Non-pigmented ciliary epithelial cell (primary cell): ENCODE data around the gene ALG2.
"Not testable (repeated sequence)": the region's sequence is repeated elsewhere in the genome, so short reads cannot be mapped to it uniquely, and the experiment has no call there.

Source experiments
- DNase-seq: peaks from one replicate; pipeline ENCODE4 v3.0.0-alpha.2; 2010; ENCODE audit warnings: low read depth

Gene ALG2

DNA sequence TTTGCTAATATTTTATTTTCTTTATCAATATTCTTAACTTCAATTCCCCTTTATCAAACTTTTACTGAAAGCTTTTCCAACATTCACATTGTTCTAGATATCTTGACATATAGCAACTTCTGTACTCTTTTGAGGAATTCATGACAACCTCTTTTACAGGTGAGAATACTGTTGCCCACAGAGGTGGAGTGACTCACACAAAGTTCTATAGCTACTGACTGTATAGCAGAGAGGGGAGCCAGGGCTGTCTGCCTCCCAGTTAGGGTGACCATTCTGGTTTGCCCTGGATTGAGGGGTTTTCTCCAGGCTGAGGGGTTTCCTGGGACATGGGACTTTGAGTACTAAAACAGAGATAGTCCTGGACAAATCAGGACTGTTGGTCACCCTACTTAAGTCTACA lies 16.6 kb upstream of the ALG2 start:
- DNase-seq: no peak

DNA sequence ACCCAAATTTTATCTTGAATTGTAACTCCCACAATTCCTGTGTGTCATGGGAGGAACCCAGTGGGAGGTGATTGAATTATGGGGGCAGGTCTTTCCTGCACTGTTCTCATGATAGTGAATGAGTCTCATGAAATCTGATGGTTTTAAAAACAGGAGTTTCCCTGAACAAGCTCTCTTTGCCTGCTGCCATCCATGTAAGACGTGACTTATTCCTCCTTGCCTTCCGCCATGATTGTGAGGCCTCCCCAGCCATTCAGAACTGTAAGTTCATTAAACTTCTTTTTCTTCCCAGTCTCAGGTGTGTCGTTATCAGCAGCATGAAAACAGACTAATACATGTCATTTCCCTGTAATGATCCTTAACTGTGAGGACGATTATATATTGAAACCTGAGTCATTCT lies 16.1 kb upstream of the ALG2 start:
- DNase-seq: not testable (repeated sequence)

DNA sequence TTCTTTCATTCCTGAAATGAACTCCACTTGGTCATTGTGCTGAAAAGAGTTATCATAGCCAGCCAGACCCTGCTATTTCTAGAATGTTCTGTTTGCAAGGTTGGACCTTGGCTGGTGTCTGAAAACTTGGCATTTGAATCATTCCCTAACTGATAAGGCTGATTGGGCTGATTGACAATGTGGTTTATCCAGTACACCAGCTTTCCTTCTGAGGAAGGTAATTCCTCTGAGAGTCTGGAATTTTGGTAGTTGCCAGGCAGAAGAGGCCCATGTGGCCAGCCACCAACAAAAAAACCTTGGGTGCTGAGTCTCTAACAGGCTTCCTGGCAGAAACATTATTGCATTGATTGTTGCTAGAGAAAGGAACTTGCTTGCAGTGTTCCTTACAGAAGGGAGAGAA lies 15.6 kb upstream of the ALG2 start:
- DNase-seq: no peak

DNA sequence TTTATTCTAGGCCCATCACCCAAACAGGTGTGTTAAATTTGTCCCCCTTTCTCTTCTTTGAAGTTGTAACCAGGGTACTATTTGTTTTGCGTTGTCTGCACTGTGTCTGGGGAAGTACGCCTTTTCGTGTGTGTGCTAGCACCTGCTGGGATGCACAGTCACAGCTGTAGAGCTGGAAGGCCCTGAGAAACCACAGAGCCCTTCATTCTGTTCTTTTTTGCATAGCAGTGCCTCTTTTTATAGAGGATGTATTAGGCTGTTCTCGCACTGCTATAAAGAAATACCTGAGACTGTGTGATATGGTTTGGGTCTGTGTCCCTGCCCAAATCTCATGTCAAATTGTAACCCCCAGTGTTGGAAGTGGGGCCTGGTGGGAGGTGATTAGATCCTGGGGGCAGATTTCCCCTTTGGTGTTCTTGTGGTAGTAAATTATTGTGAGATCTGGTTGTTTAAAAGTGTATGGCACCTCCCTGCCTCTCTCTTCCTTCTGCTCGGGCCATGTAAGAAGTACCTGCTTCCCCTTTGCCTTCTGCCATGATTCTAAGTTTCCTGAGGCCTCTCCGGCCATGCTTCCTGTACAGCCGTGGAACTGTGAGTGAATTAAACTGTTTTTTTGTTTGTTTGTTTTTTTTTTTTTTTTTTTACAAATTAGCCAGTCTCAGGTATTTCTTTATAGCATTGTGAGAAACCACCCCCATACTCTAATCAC lies 14.3 kb upstream of the ALG2 start:
- no peak for DNase-seq

DNA sequence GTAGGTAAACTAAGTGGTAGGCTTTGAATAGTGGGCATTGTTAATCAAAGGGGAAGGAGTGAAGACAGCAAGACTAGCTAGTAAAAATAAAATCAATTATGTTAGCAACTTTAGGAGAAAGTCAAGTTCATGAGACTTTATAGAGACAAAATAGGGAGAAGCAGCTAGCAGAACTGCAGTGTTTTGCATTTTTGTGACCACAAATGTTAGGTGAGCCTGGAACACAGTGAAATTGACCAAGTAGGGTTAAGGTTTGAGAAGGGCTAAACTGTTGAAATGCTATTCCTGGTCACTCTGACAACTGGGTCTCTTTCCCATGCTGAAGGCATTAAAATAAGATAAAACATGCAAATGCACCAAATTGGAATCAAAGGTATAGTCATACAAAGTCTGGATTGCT lies 13.3 kb upstream of the ALG2 start:
- no peak for DNase-seq

DNA sequence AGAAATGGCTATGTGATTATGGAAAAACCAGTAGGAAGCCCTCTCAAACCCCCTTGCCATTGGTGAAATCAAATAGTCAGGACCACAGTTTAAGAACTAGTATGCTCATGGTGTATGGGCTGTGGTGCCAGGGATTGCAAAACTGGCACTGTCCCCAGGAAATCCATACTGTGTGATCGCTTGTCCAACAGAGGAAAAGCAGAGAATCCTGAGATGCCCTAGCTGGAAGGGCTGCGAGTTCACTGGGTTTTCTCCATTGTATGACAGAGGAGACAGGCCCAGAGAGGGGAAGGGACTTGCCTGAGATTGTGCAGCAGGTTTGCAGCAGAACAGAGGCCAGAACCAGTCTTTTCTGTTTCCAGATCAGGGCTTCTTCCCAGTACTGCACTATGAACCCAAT lies 12.9 kb upstream of the ALG2 start:
- DNase-seq: no peak

DNA sequence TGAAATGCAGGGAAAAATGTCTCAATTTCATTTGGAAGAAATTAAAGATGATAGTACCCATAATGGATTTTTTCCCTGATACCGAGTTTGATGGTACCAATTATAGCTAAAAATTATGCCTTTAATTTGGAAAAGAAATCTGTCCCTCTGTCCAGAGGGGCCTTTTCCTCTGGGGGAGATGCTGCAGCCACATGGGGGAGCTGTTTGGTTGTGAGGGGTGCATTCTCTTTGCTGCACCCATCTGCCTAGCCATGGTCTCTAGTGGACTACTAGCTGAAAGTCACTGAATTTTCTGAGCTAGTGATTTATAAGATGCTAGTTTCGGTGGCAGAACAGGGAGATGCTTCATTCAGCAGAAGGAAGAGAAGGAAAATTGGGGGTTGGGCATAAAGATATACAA lies 10.0 kb upstream of the ALG2 start:
- DNase-seq: no peak

DNA sequence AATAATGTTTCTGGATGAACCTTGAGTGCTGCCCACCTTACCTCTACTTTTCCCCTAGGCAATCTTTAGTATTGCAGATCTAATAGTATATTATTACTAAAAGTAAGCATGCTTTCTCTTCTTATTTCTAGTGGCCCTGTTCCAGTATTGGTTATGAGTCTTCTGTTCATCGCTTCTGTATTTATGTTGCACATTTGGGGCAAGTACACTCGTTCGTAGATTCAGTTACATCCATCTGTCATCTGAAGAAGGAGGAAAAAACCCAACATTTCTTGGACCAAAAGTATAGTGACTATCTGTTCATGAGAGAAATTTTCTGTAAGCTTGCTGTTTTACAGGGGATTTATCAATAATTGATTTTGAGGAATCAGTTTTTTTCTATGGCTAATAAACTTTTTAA lies 8.5 kb upstream of the ALG2 start:
- no peak for DNase-seq

DNA sequence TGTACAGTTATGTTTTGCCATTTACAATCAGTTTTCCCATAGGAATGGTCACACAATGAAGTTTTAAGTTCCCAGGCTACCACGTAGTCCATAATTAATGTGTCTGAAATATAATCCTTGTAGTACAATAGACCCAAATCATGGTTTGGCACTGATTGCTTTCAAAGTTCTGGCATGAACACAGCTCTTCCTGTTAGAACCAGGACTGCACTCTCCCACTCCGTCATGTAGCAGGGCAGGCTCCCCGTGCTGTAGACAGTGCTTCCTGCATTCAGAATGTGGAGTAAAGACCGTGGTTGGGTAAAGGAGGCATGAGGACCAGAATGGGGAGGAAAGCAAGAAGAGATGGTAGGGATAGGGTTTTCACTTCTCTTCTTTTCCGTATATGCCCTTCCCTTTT lies 4.3 kb upstream of the ALG2 start:
- no peak for DNase-seq

DNA sequence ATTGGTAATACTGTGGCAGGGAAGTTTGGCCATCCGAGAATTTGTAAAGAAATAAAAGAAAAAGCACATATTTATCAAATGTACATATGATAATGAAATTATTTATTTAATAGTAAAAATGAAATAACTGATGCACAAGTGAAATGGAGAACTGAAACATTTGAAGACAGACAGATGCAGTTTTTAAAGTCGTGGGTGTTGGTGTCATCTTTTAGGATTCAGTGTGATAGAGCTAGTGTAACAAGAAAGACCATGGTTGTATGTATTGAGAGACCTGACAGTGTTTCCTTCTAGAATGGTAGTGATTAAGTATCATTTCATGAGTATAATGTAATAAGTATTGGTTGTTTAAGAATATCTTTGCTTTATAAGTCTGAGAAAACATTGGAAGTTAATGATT lies 2.7 kb upstream of the ALG2 start:
- no peak for DNase-seq

DNA sequence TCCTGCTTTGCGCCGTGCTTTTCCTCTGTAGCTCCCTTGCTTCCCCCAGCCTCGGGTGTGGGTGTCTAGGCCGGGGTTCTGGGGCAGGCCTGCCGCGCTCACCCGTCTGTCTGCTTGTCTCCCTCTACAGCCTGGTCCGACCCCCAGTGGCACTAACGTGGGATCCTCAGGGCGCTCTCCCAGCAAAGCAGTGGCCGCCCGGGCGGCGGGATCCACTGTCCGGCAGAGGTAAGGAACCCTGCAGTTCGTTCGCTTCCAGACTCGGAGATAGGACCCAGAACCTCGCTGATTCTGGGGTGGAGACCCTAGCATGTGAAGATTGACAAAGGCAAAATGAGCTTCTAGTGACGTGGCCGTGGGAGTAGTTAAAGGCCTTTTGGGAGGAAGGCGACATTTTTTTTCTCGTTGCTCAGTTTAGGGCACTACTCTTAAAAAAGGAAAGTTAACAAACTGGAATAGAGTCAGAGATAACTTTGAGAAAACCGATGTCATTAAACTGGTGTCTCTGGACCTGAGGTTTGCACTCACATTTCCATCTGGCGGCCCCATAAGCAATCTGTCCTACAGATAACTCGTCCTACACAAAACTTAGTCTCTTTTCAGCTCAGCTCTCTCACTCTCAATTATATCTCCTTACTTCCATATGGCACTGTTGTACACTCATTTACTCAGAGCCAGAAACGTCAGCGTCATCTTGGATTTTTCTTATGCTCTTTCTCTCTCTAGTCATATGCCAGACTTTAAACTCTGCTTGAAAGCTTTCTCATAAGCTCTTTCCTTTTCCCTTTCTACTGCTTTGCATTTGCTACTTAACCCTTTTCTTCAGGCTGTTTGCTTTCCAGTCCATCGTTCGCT lies 901 bp upstream of the ALG2 start:
- no peak for DNase-seq

DNA sequence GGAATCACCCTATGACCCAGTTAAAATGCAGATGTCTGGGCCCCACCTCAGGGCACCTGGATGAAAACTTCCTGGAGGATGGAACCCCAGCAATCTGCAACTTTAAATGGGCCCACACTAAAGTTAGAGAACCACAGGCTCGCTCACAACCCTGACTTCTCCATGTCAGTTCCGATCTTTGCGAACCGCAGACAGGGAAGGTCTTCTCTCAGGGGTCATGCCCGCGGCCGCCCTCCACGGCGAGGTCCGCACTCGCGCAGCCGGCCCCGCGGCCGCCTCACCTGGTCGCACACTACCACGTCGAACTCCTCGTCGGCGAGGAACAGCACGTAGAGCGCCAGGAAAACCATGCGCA lies 499 bp downstream of the ALG2 start:
- no peak for DNase-seq

DNA sequence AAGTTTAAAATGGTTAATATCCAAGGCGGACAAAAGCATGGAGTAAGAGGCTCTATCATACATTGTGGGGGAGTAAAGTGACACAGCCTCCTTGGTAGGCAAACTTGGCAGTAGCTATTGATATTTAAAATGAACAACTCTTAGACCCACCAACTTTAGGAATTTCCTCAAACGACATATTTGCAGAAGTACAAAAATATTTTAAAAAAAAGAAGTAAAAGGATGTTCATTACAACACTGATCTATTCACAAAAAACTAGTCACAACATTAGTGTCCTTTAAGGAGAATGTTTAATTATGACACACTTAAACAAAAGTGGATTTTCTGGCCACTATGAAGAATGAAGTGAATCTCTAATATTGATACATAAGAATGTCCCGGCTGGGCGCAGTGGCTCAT lies 1.7 kb downstream of the ALG2 start:
- DNase-seq: no peak

DNA sequence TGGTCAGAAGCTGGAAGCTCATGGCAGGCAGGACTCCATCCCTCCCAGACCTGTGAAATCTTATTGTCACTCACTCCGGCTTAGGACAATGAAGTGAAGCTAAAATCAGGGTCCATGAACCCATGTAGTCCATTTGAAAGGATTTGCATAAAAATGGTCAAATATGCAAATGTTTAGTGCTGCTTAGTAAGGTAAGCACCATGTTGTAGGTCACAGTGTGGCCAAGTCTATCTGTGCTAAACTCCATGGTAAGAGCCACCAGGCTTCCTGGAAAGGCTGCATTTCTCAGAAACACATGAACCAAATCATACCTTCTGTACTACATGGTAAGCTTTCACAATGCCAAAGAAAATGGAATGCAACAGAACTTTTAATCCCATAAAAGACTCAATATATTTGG lies 5.7 kb downstream of the ALG2 start:
- DNase-seq: no peak

DNA sequence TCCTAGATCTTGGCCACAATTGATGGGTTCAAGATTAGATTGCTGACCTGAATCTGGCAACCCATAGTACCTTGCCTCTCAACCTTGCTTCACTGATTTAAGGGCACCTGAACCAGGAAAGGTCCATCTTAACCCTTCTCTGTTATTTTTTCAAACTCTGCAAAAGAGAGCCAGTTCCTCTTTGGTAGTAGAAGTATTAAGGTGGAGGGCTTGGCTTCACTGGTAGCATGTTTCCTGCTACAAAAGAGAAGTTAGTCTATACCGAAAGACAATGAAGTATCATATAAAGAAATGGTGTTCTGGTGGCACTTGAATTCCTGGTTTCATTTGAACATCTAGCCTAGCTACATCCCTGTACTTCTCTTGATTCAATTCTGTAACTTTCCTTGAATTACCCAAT lies 8.5 kb downstream of the ALG2 start:
- DNase-seq: no peak

DNA sequence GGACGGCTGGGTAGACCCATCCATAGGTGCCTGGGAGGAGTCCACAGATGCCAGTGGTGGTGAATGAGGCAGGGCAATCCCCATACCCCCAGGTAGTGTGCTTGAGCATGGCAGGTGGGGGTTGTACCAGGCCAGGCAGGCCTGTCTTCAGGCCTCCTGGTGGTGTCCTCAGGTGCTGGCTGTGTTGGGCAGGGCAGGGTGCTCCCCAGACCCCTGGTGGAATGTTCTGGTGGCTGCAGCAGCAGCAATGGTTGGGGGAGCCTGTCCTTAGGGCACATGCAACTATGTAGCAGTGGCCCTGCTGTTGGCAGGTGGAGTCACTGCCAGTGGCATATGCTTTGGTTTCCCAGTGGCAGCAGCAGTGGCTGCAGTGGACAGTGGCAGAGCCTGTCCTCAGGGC lies 10.0 kb downstream of the ALG2 start:
- DNase-seq: no peak

DNA sequence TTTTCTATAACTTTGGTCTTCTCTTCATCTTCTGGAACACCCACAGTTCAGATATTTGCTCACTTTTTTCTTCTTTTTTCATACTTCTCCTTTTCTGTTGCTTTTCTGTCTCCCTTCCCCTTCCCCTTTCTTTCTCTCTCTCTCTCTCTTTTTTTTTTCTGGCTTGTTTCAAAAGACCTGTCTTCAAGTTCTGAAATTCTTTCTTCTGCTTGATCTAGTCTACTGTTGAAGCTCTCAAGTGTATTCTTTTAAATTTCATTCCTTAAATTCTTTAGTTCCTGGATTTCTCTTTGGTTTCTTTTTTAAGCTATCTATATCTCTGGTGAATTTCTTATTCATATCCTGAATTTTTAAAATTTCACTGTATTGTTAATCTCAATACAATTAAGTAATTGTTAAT lies 11.2 kb downstream of the ALG2 start:
- DNase-seq: no peak

DNA sequence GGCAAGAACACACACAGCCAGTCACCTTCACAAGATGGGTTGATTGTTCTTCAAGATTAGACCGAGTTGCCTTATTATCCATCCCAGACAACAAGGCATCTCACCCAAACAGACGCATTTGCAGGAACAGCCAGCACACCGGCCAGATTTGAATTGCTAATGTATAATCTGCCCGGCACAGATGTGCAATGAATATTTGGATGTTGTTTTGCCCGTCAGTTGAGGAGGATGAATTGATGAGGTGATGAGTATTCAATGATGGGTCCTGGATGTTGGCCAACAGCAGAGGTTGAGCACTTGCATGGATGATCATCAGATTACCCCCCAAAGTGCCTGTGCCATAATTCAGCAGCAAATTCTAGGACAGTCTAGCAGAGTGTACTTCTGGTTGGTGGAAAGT lies 20.1 kb downstream of the ALG2 start:
- DNase-seq: no peak

DNA sequence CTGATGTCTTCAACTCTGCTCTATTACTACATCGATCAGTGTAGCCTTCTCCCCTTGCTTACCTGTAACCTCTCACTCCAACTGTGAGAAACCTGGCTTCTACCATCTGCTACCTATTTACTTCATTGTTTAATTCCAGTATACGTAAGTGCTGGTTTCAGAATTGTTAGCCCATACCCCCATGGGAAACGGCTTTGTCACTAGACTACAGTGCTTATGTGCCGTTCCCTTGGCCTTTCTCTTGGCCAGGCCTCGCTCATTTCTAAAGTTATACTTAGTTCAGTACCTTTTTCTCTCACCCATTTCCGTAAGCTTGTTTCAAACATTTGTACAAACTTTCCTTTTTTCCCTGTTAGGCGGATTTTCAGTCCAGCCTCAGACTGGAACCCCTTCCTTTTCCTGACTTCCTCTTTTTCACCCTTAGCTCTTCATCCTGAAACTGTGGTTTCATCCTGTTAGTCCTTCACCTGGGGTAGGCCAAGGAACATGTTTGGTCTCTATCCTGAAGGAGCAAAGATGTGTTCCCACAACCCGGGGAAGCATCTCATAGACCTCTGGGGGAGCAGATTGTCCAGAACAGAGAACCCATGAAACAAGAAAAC lies 21.7 kb downstream of the ALG2 start:
- DNase-seq: no peak

DNA sequence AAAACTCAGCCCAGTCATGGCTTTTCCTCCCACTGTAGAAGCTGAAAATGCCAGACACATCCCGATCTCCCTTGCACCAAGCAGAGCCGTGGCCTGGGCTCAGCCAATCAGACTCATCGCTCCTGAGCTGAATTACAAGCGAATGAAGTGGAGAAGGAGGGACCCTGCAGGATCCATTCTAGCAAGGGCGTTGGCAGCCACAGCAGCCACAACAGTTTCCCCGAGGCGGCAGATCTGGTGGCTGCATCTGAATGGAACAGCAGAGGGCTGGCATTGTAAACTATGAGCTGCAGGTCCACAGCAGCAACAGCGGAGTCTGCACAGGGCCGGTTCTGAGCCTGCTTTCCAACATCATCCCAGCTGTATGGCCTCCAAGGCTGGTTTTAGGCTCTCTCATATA lies 23.8 kb downstream of the ALG2 start:
- DNase-seq: no peak

DNA sequence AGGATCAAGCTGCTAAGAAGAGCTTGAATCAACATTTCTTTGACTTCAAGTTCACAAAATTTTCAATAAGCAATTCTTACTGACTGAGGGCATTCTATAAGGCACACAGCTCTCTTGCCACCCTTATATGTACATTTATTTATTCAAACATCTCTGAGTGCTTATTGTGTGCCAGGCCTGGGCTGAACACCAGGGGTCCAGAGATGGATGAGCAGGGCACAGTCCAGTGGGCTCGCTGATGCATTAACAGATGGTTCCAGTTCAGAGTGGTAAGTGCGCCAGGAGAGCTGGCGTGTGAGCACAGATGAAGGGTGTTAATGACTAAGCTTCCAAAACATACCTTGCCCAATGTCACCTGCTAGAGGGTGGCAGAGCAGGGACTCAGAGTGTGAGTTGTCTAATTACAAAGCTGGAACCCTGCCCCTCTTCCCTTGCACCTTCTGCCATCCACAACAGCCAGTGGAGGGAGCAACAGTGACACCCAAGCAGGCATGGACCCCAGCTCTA lies 24.6 kb downstream of the ALG2 start:
- DNase-seq: no peak

DNA sequence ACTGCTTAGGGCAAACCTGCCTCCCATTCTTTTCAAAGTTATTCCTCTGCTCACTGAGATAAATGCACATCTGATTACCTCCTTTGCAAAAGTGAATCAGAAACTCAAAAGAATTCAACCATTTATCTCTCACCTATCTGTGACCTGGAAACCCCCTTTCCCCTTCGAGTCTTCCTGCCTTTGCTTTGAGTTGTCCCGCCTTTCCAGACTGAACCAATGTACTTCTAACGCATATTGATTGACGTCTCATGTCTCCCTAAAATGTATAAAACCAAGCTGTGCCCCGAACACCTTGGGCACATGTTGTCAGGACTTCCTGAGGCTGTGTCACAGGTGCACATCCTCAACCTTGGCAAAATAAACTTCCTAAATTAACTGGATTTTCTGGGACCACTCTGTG lies 25.3 kb downstream of the ALG2 start:
- DNase-seq: not testable (repeated sequence)

DNA sequence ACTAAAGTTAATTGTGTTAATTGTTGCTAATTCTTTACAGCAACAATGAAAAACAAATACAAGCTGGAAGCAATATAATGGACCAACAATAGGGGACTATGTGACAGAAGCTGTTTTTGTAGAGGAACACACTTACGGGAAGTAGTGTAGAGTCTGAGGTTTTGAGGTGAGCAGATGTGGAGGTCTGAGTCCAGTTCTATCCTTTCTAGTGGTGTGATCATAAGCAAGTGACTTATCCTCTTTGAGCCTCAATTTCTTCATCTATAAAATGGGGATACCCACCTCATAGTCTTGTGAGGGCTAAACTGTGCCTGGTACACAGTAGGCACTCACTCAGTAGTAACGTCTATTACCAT lies 28.3 kb downstream of the ALG2 start:
- no peak for DNase-seq
